ENCODE data around the gene CREB3.

DNA sequence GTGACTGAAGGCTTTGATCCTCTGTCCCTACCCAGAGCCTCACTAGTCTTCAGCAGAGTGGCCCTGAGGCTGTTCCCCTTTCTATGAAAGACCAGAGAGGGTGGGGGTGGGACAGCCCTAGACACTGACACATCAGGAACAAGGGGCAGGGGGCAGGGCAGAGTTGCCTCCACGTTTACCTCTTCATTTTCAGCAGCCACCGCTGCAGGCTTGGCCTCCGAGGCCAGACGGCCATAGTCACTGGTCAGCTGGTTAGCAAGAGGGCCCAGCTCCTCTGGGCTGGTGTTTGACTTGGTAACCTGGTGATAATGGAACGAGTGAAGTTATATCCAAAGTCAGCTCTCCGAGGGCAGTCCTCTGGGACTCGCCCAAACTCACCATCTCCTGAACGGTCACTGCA lies 27.1 kb upstream of the CREB3 start:
- TF ChIP-seq POLR2A (IDR thresholded peaks at IDR 0.05) (no peak), EP300 (IDR thresholded peaks at IDR 0.05) (no peak)
- TF ChIP-seq, protein P1, sequence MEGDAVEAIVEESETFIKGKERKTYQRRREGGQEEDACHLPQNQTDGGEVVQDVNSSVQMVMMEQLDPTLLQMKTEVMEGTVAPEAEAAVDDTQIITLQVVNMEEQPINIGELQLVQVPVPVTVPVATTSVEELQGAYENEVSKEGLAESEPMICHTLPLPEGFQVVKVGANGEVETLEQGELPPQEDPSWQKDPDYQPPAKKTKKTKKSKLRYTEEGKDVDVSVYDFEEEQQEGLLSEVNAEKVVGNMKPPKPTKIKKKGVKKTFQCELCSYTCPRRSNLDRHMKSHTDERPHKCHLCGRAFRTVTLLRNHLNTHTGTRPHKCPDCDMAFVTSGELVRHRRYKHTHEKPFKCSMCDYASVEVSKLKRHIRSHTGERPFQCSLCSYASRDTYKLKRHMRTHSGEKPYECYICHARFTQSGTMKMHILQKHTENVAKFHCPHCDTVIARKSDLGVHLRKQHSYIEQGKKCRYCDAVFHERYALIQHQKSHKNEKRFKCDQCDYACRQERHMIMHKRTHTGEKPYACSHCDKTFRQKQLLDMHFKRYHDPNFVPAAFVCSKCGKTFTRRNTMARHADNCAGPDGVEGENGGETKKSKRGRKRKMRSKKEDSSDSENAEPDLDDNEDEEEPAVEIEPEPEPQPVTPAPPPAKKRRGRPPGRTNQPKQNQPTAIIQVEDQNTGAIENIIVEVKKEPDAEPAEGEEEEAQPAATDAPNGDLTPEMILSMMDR (IDR thresholded peaks at IDR 0.05) = no peak
